Ovary (tissue), 3 donors: ENCODE data around the gene IL1RL1.

ENCODE experiments used
- CTCF ChIP-seq, 3 donors: fragments of 450-650 bp in 2 of 3; fragments of 200-600 bp in 1 of 3; IDR thresholded peaks; one replicate each; pipeline versions ENCODE4 v1.5.1 to v1.8.0; 2016 to 2022; ENCODE audit warnings: antibody characterized with exemption in 3 of 3, mild to moderate bottlenecking in 1 of 3
- EP300 ChIP-seq: sonication (generic); formaldehyde crosslinking; IDR thresholded peaks from one replicate; pipeline ENCODE4 v1.6.1; 2017; ENCODE audit warnings: antibody characterized with exemption
- donor health status: DM: no; HTN: no; CAD: no.

DNA sequence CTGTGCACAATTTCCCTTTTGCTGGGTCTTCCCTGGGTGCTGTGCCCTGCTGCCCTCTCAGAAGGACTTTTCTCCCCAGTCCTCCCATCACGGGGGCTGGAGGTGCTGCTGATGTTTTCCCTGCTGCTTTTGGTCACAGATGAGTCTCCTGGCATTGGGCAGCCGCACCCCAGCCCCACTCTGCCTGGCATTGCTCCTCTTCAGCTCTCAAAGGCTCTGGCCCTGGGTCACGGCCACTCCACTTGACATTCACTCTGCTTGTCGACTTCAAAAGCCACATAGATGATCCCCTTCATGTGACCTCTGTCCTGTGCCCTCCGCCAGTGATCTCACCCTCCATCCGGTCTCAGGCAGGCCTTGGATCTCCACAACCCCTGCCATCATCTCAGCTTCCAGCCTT is 43.6 kb upstream of the IL1RL1 start:
- no peak for TF ChIP-seq CTCF (IDR thresholded peaks at IDR 0.05)
- no peak for TF ChIP-seq EP300
